Measurements from ENCODE around the gene EEF1AKMT2.

GRCh38 chr10:124802313-124802675, 10.6 kb upstream of the EEF1AKMT2 start:
- TF ChIP-seq CTCF (IDR thresholded peaks at IDR 0.05) (no peak), POLR2A (IDR thresholded peaks at IDR 0.05) (no peak)

All from right lobe of liver (tissue), 4 donors.